ENCODE measurements around the gene SPEF2. TPM values are rescaled to one million over a fixed set of nuclear protein-coding genes. Genes with fewer than 3 reads are reported as not detected.

Gene SPEF2
- total RNA-seq, 1 experiment from 2014 or later: 0.15 TPM

GRCh38 chr5:35665096-35665495 lies 47.4 kb downstream of the SPEF2 start:
- Mint-ChIP-seq H3K27ac (no peak overlapping the region), H3K27me3 (ENCODE audit: low read depth) (peaks cover 10% of the 10 kb centered on the region), H3K36me3 (no peaks in the 10 kb centered on the region), H3K9me3 (no peaks in the 10 kb centered on the region), H3K4me1 (no peaks in the 10 kb centered on the region), H3K4me3 (no peak overlapping the region)
- CTCF ChIA-PET: no interaction called here
- ATAC-seq: no peak
- TF ChIP-seq ZNF263 (CRISPR knock-in tag; IDR thresholded peaks at IDR 0.05; ENCODE audit: low read depth) (no peak), JAZF1 (CRISPR knock-in tag; IDR thresholded peaks at IDR 0.05) (no peak), ESRRA (CRISPR knock-in tag; IDR thresholded peaks at IDR 0.05; ENCODE audit: borderline replicate concordance) (no peak), KAT7 (CRISPR knock-in tag; IDR thresholded peaks at IDR 0.05; ENCODE audit: borderline replicate concordance) (no peak), ZNF416 (CRISPR knock-in tag; IDR thresholded peaks at IDR 0.05) (no peak), SOX15 (CRISPR knock-in tag; IDR thresholded peaks at IDR 0.05) (no peak)
- no peak for DNase-seq (ENCODE audit: low spot score)
- POLR2A ChIA-PET: no interaction called here

- Mint-ChIP-seq H3K9me3 (no peaks in the 10 kb centered on the region), H3K36me3 (no peaks in the 10 kb centered on the region), H3K27me3 (ENCODE audit: low read depth) (peaks cover 10% of the 10 kb centered on the region), H3K4me3 (no peak overlapping the region), H3K27ac (no peak overlapping the region), H3K4me1 (no peaks in the 10 kb centered on the region)
- no peak for TF ChIP-seq ATF3 (CRISPR knock-in tag; conservative IDR thresholded peaks at IDR 0.05)
- no peak for DNase-seq (ENCODE audit: low spot score)
- ChIA-PET CTCF (no interaction called here), POLR2A (no interaction called here)
- no peak for ATAC-seq
Observed at GRCh38 chr5:35668319-35668718, 50.7 kb downstream of the SPEF2 start.

- TF ChIP-seq ZNF423 (CRISPR knock-in tag; IDR thresholded peaks at IDR 0.05) (no peak), TP53 (CRISPR knock-in tag; IDR thresholded peaks at IDR 0.05) (no peak), FOXP4 (CRISPR knock-in tag; IDR thresholded peaks at IDR 0.05) (no peak), E2F4 (CRISPR knock-in tag; IDR thresholded peaks at IDR 0.05; ENCODE audit: borderline replicate concordance, low read depth) (no peak), ZNF317 (CRISPR knock-in tag; IDR thresholded peaks at IDR 0.05; ENCODE audit: borderline replicate concordance, low read depth) (no peak), ZNF121 (CRISPR knock-in tag; IDR thresholded peaks at IDR 0.05) (no peak), MYBL2 (CRISPR knock-in tag; IDR thresholded peaks at IDR 0.05) (no peak), FOXK1 (CRISPR knock-in tag; IDR thresholded peaks at IDR 0.05) (no peak), TEAD1 (CRISPR knock-in tag; IDR thresholded peaks at IDR 0.05) (no peak), IRF2 (CRISPR knock-in tag; IDR thresholded peaks at IDR 0.05; ENCODE audit: borderline replicate concordance, low read depth) (no peak), CREB1 (CRISPR knock-in tag; IDR thresholded peaks at IDR 0.05) (no peak), ZNF138 (CRISPR knock-in tag; conservative IDR thresholded peaks at IDR 0.05) (no peak), SOX15 (CRISPR knock-in tag; IDR thresholded peaks at IDR 0.05) (no peak), ZNF532 (CRISPR knock-in tag; IDR thresholded peaks at IDR 0.05; ENCODE audit: borderline replicate concordance) (no peak), NFATC4 (CRISPR knock-in tag; IDR thresholded peaks at IDR 0.05) (no peak), NFE2L1 (CRISPR knock-in tag; IDR thresholded peaks at IDR 0.05) (no peak)
- Mint-ChIP-seq H3K27ac (no peak overlapping the region), H3K4me3 (no peak overlapping the region), H3K36me3 (no peaks in the 10 kb centered on the region), H3K9me3 (no peaks in the 10 kb centered on the region), H3K27me3 (ENCODE audit: low read depth) (peaks cover 8% of the 10 kb centered on the region), H3K4me1 (peaks cover 1% of the 10 kb centered on the region)
- DNase-seq (ENCODE audit: low spot score) (no peak), ATAC-seq (no peak)
- ChIA-PET POLR2A (no interaction called here), CTCF (no interaction called here)
Observed at GRCh38 chr5:35668794-35669193, 51.1 kb downstream of the SPEF2 start.
